ENCODE measurements around the gene OR2AE1.

OR2AE1 gene

GRCh38 chr7:99855236-99855635, 21.6 kb downstream of the OR2AE1 start:
- DNase-seq = no peak

GRCh38 chr7:99848420-99849216, 28.2 kb downstream of the OR2AE1 start:
- no peak for DNase-seq

- no peak for DNase-seq
Observed at GRCh38 chr7:99844328-99844727, 32.5 kb downstream of the OR2AE1 start.

DNA sequence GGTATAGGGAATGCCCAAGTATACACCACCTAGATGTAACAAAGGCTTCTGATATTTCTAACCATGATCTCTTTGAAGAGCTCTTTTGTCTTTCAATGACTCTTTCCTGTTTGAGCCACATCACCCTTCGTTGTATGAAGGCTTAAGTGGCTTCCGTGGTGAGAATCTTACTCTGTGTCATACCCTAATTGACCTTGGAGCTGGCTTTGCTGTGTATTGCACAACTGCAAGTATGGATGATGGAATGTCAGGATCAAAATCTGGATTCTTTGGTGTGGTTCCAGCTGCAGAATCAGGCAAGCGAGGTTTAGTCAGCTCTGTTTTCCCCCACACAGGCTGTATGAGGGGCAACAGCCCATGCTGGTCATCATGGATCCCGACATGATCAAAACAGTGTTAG, 33.0 kb downstream of the OR2AE1 start:
- no peak for DNase-seq

GRCh38 chr7:99842926-99843325, 33.9 kb downstream of the OR2AE1 start:
- no peak for DNase-seq

- no peak for DNase-seq
Observed at GRCh38 chr7:99840136-99840869, 36.5 kb downstream of the OR2AE1 start.

DNA sequence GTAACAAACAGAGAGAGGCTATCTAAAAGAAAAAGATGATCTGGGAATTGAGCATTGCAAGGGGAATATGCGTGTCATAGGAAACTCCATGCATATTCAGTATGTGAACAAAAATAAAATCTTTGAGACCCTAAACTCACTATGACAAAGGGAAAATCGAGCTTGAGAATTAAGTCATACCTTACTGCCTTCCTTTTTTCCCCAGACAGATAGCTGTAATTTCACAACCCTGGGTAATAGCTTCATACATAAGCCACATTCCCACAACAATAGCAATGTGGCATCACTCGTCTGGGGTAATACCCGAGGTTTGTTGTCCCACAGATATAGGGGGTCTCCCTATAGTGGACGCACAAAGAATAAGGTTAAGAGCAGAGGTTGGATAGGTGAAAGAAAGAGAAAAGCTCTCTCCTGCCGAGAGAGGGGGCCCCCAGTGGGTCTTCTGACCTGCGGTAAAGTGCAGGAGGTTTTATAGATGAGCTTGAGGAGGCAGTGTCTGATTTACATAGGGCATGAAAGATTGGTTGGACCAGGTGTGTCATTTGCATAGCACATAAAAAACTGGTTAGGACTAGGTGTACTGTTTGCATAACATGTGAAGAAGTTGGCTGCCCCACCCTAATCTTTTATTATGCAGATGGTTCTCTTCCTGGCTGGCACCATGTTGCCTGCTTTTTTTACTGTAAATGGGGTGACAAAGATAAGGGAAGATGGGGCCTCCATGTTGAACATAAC, 37.4 kb downstream of the OR2AE1 start:
- no peak for DNase-seq

- no peak for DNase-seq
Observed at GRCh38 chr7:99837649-99838361, 39.0 kb downstream of the OR2AE1 start.

DNA sequence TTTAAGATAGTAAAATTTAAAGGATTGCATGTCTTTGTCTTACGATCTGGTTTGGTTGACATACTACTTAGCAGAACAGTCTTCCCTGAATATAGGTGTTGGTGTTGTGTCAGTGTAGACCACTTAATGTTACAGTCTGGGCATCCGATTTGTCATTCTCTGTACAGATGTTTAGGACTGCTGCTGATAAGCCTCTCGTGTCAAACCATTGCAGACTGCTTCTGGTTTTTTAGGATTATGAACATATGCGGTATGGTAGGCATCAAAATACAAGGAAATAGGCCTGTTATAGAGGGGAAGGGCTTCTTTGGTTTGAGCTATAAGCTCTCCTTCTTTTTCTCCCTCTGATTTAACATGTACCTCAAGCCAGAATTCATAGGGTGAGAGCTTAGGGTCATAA, 41.6 kb downstream of the OR2AE1 start:
- no peak for DNase-seq

DNA sequence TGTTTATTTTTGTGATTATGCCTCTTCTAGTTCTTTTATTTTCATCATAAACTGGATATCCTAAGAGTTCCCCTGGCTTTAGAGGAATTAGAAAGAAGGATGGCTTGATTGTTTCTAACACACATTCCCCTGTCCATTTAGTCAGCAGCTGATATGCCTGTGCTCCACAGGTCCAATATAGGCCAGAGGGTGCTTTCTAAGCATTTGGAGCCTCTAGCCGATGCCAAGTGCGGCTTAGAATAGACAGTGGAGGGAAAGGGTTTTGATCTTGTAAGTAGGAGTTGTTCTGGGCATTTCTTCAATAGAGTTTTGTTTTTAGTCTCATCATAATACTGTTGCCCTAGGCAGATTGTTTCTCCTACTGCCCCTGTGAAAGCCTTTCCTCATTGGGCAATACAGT, 42.5 kb downstream of the OR2AE1 start:
- no peak for DNase-seq

- DNase-seq = no peak
Observed at GRCh38 chr7:99833289-99833877, 43.5 kb downstream of the OR2AE1 start.

- no peak for DNase-seq
Observed at GRCh38 chr7:99831595-99831994, 45.2 kb downstream of the OR2AE1 start.

GRCh38 chr7:99829524-99830160, 47.2 kb downstream of the OR2AE1 start:
- no peak for DNase-seq

DNA sequence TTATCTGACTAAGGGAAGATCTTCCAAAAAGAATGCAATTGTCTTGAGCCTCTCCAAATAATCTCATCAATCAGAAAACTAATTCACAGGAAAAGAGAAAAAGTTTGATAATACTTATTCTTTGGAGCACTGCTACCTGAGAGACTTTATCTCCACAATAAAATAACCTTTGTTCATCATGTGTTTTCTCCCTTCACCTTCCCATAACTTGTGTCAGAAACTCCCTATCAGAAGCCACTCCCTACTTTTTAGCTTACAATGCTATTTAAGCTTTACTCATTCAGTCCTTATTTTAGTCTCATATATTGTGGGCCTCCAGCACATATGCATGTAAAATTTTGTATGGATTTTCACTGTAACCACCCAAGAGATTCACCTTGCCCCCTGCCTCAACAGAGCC, 48.0 kb downstream of the OR2AE1 start:
- DNase-seq = no peak

DNA sequence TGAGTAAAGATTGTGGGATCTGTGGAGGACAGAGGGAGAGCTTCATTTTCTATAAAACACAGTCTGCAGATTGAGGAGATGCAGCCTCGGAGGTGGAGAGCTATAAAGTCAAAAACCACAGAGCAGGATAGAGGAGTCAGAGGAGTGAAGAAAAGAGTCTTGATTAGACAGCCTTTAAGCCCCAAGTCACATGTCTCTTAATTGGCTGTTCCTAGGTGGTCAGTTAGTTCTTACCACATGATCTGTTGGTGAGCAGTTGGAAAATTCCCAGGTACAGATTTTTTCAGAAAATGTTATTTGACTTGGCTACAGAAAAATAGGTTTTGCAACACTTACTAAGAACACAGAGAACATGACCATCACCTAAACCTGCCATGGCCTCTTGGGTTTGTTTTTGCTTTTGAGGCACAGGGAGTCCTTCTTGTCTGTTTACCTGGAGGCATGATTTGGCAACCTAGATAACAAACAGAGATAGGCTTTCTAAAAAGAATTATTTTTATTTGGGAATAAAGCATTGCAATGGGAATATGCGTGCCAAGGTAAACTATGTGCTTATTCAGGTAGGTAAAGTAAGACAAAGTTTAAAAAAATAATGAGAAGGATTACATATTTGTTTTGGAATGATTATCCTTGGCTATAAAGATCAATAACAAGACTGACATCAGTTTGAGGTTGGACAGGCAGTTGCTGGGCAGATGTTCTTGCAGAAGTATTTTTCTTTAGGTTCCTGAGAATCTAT, 49.6 kb downstream of the OR2AE1 start:
- no peak for DNase-seq
